Stimulated activated CD4-positive, alpha-beta T cell treated with anti-CD3 and anti-CD28 coated beads, Interleukin-4, amount 100 ng/mL, for 24 hours (primary cell): Measurements from ENCODE around the gene CTDP1.

ENCODE experiments used
- DNase-seq: peaks from one replicate; pipeline ENCODE4 v3.0.0-alpha.2; 2020

Gene CTDP1

GRCh38 chr18:79799619-79800370 is 120.2 kb downstream of the CTDP1 start:
- DNase-seq: no peak

- no peak for DNase-seq
Observed at GRCh38 chr18:79800371-79801180, 121.0 kb downstream of the CTDP1 start.

GRCh38 chr18:79801217-79801616 is 121.6 kb downstream of the CTDP1 start:
- DNase-seq: no peak

GRCh38 chr18:79801641-79802040 is 122.0 kb downstream of the CTDP1 start:
- DNase-seq: no peak

GRCh38 chr18:79802298-79802697 is 122.7 kb downstream of the CTDP1 start:
- DNase-seq: no peak

GRCh38 chr18:79803611-79804051 is 124.0 kb downstream of the CTDP1 start:
- DNase-seq: no peak
